NCI-H2196 treated with DMSO at 0.1 percent for 48 hours (cell line): Measurements from ENCODE around the gene ZDHHC7.

Experiments
- DNase-seq: peaks from one replicate; lab custom pipeline; 2025; ENCODE audit not compliant: unreplicated experiment; lab: John Stamatoyannopoulos, UW

ZDHHC7 gene

GRCh38 chr16:84996365-84996764 lies 15.0 kb downstream of the ZDHHC7 start:
- DNase-seq, result no peak

- no peak for DNase-seq
Observed at GRCh38 chr16:84995663-84996062, 15.7 kb downstream of the ZDHHC7 start.

DNA sequence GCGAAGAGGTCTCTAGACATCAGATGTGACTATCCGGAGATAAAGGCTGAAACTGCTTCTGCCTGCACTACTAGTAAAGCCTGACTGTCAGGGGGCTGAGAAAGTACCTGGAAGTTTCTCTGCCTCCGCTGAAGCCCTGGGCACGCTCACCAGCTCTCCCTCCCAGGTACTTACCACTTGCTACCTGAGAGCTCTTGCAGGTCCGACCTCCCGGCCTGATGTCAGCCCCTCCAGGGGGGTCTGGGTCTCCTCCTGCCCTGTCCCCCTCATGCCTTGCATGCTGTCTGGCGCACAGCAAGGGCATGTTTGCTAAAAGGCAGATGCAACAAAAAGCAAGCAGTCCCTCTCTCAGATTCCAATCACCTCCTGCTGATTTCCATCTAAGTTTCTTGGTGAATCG lies 17.4 kb downstream of the ZDHHC7 start:
- DNase-seq, result no peak

GRCh38 chr16:84992717-84993075 lies 18.6 kb downstream of the ZDHHC7 start:
- DNase-seq, result no peak

GRCh38 chr16:84990782-84991181 lies 20.6 kb downstream of the ZDHHC7 start:
- no peak for DNase-seq

- DNase-seq, result no peak
Observed at GRCh38 chr16:84989749-84990620, 21.4 kb downstream of the ZDHHC7 start.

DNA sequence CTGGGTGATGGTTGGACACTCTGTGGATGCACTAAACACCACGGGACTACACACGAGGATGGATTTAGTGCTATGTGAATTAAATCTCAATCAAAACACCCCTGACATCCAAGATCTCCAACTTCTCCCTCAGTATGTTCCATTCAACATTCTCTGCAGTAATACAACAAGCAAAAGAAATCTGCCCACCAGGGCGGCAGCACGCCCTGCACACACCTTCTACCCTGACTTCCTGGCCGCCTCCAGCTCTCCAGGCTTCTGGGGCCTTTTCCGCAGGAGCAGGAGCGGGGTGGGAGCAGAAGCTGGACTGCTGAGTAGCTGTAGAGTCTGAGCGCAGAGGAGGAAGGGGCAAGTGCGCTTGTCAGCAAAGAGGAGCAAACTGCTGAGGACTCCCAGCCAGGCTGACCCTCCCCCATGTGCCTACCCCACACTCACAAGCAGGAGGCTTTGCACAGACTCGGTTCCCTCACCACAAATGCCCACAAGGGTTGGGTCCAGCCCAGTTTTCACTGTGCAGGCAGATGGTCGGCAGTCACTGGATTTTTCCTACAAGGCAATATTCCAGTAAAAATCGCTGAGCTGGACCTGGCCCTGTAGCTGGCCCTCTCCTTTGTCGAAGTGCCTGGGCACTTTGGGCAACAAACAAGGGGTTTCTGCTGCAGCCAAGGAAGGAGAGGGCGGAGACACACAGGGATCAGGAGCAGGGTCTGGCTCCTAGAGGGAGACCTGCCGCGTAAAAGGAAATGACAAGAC lies 22.8 kb downstream of the ZDHHC7 start:
- no peak for DNase-seq

GRCh38 chr16:84986879-84987278 lies 24.5 kb downstream of the ZDHHC7 start:
- DNase-seq, result no peak

GRCh38 chr16:84986102-84986501 lies 25.2 kb downstream of the ZDHHC7 start:
- no peak for DNase-seq

GRCh38 chr16:84985079-84986065 lies 26.0 kb downstream of the ZDHHC7 start:
- DNase-seq, result no peak

DNA sequence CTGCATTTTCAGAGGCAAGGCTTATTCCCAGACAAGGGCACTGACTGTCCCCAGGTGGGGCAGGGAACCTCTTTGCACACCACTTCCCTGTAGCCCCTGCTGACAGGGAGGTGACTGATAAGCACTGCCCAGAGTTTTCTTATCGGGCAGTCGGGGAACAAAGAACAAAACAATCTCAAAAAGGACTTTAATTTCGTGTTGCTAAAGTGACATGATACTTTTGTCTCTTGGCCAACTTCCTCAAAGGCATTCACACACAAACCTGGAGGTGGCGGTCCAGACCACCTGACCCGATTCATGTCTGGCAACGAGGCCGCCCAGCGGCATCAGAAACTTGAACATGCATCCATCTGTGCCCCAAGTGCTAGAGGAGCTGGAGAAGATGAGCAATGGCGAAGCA lies 28.9 kb downstream of the ZDHHC7 start:
- no peak for DNase-seq

DNA sequence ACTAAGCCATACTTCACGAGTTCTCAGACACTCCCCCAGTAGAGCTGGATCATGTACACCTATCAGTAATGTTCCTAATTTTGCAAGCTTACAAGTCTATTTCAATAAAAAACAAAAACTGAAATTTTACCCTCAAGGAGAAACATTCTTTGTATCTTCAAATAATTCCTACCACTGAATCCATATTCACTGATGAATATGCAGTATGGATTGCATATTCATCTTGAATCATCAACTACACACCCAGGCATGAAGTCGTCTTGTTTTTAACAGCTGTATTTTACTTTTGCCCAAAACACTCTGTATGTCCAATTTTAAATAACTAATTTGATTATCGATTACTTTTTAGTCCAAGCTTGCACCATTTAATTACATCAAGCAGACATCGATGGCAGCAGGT lies 31.8 kb downstream of the ZDHHC7 start:
- DNase-seq, result no peak

- DNase-seq, result no peak
Observed at GRCh38 chr16:84976644-84977400, 34.5 kb downstream of the ZDHHC7 start.

- DNase-seq, result no peak
Observed at GRCh38 chr16:84975522-84975921, 35.8 kb downstream of the ZDHHC7 start.

GRCh38 chr16:84975066-84975465 lies 36.3 kb downstream of the ZDHHC7 start:
- DNase-seq, result no peak

DNA sequence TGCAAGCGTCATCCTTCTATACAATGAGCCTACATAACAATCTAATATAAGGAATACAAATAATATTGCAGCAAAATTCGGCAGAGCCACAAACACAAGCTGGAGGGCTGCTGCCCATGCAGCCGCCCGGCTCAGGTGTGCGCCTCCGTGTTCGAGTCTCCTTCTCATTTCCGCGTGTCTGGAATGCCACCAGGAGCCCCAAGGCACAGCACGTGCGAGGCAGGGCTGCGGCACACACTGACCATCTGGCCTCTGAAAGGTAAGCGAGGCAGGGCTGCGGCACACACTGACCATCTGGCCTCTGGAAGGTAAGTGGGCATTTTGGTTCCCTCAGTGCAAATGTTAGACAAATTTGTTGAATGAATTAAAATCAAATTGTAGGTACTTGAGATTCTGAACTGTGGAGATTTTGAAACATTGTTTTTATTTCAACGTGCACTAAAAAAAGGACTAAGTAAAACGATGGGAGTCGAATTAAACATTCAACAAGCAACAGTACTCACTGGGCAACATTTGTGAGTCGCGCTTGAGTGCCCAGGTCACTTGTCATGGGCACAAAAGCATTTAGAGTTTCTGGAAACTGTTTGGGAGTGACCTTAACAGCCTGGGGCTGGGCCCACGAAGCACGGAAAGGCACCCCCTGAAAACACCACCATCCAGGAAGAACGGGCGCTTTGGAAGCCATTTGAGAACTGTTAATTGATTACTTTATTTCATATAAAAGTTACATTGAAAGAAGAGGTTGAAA lies 37.4 kb downstream of the ZDHHC7 start:
- no peak for DNase-seq

DNA sequence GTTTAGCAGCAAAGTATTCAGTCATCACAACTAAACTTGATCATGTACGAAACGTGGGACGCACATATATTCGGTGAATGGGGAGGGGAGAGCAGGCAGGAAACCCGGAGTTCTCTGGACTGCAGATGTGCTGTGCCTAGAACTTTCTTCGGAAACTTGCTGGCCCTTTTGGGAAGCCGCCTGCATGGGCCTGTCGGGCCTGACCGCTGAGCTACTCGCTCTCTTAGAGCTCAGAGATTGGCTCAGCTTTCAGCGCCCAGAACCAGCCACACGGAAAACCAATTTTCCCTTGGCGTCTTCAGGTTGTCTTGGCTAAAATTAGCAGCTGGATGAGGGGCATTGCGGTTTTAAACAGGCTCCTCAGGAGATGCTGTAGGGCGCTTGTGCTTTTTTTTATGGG lies 38.1 kb downstream of the ZDHHC7 start:
- no peak for DNase-seq

- DNase-seq, result peak; percentile 11
Observed at GRCh38 chr16:84970447-84971127, 40.7 kb downstream of the ZDHHC7 start.

- DNase-seq, result no peak
Observed at GRCh38 chr16:84967828-84968227, 43.5 kb downstream of the ZDHHC7 start.
